Neural cell (in vitro differentiated cells): ENCODE data around the gene CHADL.

Source experiments
- EP300 ChIP-seq: fragments of 450-650 bp; conservative IDR thresholded peaks from 2 replicates; pipeline ENCODE4 v1.6.1; 2014; ENCODE audit warnings: antibody characterized with exemption, mild to moderate bottlenecking, moderate library complexity; ENCODE audit not compliant: poor library complexity, severe bottlenecking
- EZH2 ChIP-seq: fragments of 200-600, 300-800 bp; shearing (Covaris generic), sonication (generic); IDR thresholded peaks from 2 replicates; pipeline ENCODE4 v1.6.1; 2014; ENCODE audit warnings: antibody characterized with exemption, low read length, borderline replicate concordance, mild to moderate bottlenecking; ENCODE audit not compliant: insufficient read depth, poor library complexity, severe bottlenecking
- POLR2AphosphoS5 ChIP-seq: IDR thresholded peaks from 2 replicates; pipeline ENCODE4 v1.6.1; 2012
- SMC3 ChIP-seq: fragments of 450-650 bp; conservative IDR thresholded peaks from 2 replicates; pipeline ENCODE4 v1.6.1; 2014; ENCODE audit warnings: antibody characterized with exemption, mild to moderate bottlenecking, moderate library complexity; ENCODE audit not compliant: poor library complexity
- TAF1 ChIP-seq: IDR thresholded peaks from 2 replicates; pipeline ENCODE4 v1.6.1; 2012; ENCODE audit warnings: low read depth
- TF ChIP-seq, protein P1 (sequence below): fragments of 450-650 bp; IDR thresholded peaks from 2 replicates; pipeline ENCODE4 v1.5.1; 2014; ENCODE audit warnings: antibody characterized with exemption, mild to moderate bottlenecking, moderate library complexity; ENCODE audit not compliant: poor library complexity, severe bottlenecking

DNA sequence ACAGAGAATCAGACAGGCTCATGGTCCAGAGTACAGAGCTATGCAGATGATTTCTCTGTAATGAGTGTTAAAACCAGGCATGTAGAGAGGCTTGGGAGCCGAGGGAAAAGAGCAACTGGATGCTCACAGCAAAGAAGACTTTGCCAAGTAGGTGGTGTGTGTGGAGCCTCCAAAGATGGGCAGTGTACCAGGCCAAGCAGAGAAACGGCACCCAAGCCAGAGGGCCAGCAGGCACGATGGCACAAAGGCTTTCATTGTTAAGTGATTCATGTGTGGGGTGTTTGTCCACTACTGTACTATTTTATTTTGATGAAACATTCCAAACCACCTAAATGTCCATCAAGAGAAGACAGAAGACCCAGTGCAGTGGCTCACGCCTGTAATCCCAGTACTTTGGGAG lies 34.1 kb upstream of the CHADL start:
- TF ChIP-seq, protein P1, sequence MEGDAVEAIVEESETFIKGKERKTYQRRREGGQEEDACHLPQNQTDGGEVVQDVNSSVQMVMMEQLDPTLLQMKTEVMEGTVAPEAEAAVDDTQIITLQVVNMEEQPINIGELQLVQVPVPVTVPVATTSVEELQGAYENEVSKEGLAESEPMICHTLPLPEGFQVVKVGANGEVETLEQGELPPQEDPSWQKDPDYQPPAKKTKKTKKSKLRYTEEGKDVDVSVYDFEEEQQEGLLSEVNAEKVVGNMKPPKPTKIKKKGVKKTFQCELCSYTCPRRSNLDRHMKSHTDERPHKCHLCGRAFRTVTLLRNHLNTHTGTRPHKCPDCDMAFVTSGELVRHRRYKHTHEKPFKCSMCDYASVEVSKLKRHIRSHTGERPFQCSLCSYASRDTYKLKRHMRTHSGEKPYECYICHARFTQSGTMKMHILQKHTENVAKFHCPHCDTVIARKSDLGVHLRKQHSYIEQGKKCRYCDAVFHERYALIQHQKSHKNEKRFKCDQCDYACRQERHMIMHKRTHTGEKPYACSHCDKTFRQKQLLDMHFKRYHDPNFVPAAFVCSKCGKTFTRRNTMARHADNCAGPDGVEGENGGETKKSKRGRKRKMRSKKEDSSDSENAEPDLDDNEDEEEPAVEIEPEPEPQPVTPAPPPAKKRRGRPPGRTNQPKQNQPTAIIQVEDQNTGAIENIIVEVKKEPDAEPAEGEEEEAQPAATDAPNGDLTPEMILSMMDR: no peak
- TF ChIP-seq TAF1 (no peak), POLR2AphosphoS5 (no peak), SMC3 (no peak), EZH2 (no peak), EP300 (no peak)
